C4-2B (cell line): ENCODE data around the gene PGLYRP4.

Experiments used
- H3K27ac ChIP-seq: fragments of 450-650 bp; 2 replicates; pipeline ENCODE4 v1.5.1; 2017
- CTCF ChIP-seq: fragments of 450-650 bp; conservative IDR thresholded peaks from 2 replicates; pipeline ENCODE4 v1.5.1; 2017; ENCODE audit warnings: mild to moderate bottlenecking
- ZFX ChIP-seq: fragments of 450-650 bp; IDR thresholded peaks from 2 replicates; pipeline ENCODE4 v1.6.1; 2017

The PGLYRP4 gene

GRCh38 chr1:153356392-153357075, 7.9 kb upstream of the PGLYRP4 start:
- no peak overlapping the region for H3K27ac ChIP-seq
- TF ChIP-seq CTCF (no peak), ZFX (no peak)

- TF ChIP-seq ZFX (no peak), CTCF (peak; percentile 86)
- H3K27ac ChIP-seq, result no peak overlapping the region
These were observed 6.9 kb upstream of the PGLYRP4 start for GRCh38 chr1:153355445-153356071.

- TF ChIP-seq ZFX (no peak), CTCF (no peak)
- no peak overlapping the region for H3K27ac ChIP-seq
These were observed 6.0 kb upstream of the PGLYRP4 start for GRCh38 chr1:153354515-153355193.

- TF ChIP-seq ZFX, result no peak
- peak; percentile 26 for TF ChIP-seq CTCF
- no peak overlapping the region for H3K27ac ChIP-seq
These were observed 4.7 kb upstream of the PGLYRP4 start for GRCh38 chr1:153353226-153353947.

- H3K27ac ChIP-seq, result no peak overlapping the region
- TF ChIP-seq ZFX (no peak), CTCF (peak; percentile 95)
These were observed 3.9 kb upstream of the PGLYRP4 start for GRCh38 chr1:153352523-153352922.

- TF ChIP-seq ZFX (no peak), CTCF (no peak)
- no peak overlapping the region for H3K27ac ChIP-seq
These were observed 1.8 kb upstream of the PGLYRP4 start for GRCh38 chr1:153350321-153350957.
